Upper lobe of left lung (tissue), 6 donors: Measurements from ENCODE around the gene TMEM150B. TPM values are rescaled to one million over a fixed set of nuclear protein-coding genes. Genes with fewer than 3 reads are reported as not detected.
A peak's percentile ranks its signal among the peaks of the same experiment; 100 is the strongest.

Experiments used
- ATAC-seq, 2 donors: fragments of 200-7000 bp; cut with Tn5 transposase; one replicate each; pipeline ENCODE4 v1.9.1; 2022; ENCODE audit warnings: mild to moderate bottlenecking in 2 of 2, moderate library complexity in 2 of 2; ENCODE audit not compliant: low FRiP score in 2 of 2
- DNase-seq, 2 donors: peaks; one replicate each; pipeline ENCODE4 v3.0.0-alpha.2; 2019 to 2020
- H3K27ac ChIP-seq, 4 donors: fragments of 200-600 bp; sonication (generic); one replicate each; pipeline ENCODE4 v1.5.1; 2016 to 2019
- H3K27me3 ChIP-seq, 4 donors: fragments of 200-600 bp; sonication (generic); one replicate each; pipeline ENCODE4 v1.5.1; 2017 to 2019
- H3K36me3 ChIP-seq, 4 donors: fragments of 200-600 bp; sonication (generic); one replicate each; pipeline ENCODE4 v1.5.1; 2016 to 2019
- H3K4me1 ChIP-seq, 4 donors: fragments of 200-600 bp; sonication (generic); one replicate each; pipeline ENCODE4 v1.5.1; 2018 to 2019
- H3K4me3 ChIP-seq, 4 donors: fragments of 200-600 bp; sonication (generic); one replicate each; pipeline ENCODE4 v1.5.1; 2017 to 2019; ENCODE audit warnings: mild to moderate bottlenecking in 2 of 4, moderate library complexity in 1 of 4
- H3K9me3 ChIP-seq, 4 donors: fragments of 200-600 bp; sonication (generic); one replicate each; pipeline ENCODE4 v1.5.1; 2018 to 2019
- CTCF ChIP-seq, 6 experiments: fragments of 450-650 bp in 4 of 6; fragments of 200-600 bp in 2 of 6; sonication (generic) in 2 of 6; IDR thresholded peaks; one replicate each; pipeline ENCODE4 v1.5.1; 2016 to 2019; ENCODE audit warnings: antibody characterized with exemption in 6 of 6
- EP300 ChIP-seq, 4 donors: sonication (generic); formaldehyde crosslinking; IDR thresholded peaks; one replicate each; pipeline ENCODE4 v1.5.1; 2017; ENCODE audit warnings: antibody characterized with exemption in 4 of 4, control low read depth in 2 of 4
- POLR2A ChIP-seq, 4 donors: fragments of 450-650 bp; IDR thresholded peaks; one replicate each; pipeline ENCODE4 v1.5.1; 2016 to 2017; ENCODE audit warnings: antibody characterized with exemption in 4 of 4, mild to moderate bottlenecking in 2 of 4
- POLR2AphosphoS5 ChIP-seq, 2 donors: sonication (generic); formaldehyde crosslinking; IDR thresholded peaks; one replicate each; pipeline ENCODE4 v1.5.1; 2017; ENCODE audit warnings: antibody characterized with exemption in 2 of 2
- WGBS, 2 donors: methylation state at CpG; one replicate each; pipeline ENCODE4 v1.1.5; 2017 to 2018; 5-methylcytosine and 5-hydroxymethylcytosine counted together
- total RNA-seq, 6 donors: library from RNA; depleted of rRNA in 4 of 6; stranded (reverse); fragments of >200 nt in 4 of 6; gene quantifications; one replicate each; pipeline versions ENCODE4 v1.1.0 to v1.2.1, GENCODE V29; 2016 to 2021
- donor health status: DM: no; HTN: no; CAD: no; lungs with moderate emphysema.
- donor health status: DM: no; HTN: yes; CAD: no; lungs with severe emphysema.

Gene TMEM150B
- total RNA-seq, 6 donors from 2014 or later: 8.2 to 67.7 (median 29.7) TPM

DNA sequence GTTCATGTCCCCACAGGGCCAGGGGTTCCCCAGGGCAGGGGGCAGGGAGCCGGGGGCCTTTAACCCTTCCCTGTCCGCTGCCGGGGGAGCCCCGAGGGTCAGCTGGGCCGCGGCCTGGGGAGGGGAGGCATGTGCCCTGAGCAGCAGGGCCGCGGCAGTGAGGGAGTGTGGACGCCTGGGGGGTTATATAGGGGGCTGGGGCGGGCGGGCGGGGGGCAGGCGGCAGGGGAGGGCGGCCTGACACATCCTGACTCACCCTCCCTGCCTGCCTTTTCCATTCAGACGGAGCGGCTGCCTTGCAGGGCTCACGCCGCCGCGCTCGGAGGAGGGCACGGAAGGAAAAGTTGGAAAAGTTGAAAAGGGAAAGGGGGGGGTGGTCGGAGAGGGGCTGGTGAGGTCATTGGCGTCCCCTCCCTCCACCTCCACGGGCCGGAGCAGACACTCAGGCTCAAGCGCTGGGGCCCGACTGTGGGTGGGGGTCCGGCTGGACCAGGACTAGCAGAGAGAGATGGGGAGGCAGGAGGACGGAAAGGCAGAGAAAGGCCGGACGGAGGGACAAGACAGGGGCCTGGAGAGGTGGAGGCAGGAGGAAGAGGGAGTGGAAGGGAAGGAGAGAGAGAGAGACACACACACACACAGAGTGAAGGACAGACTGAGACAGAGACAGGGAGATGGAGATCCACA is 45.3 kb upstream of the TMEM150B start, which contains the start of gene IL11:
Gene IL11 (minus strand): TSS at position 159 of the 684 bp plus-strand sequence. CDS start 153 bp downstream, at position 6.
- no peaks in the 10 kb centered on the region for H3K36me3 ChIP-seq
- 6 to 19% methylated on average over 18 to 31 of the region's 32 CpGs for WGBS, 2 donors
- TF ChIP-seq POLR2AphosphoS5 (IDR thresholded peaks at IDR 0.05) (no peak), POLR2A (IDR thresholded peaks at IDR 0.05) (no peak), CTCF (IDR thresholded peaks at IDR 0.05) (no peak), EP300 (IDR thresholded peaks at IDR 0.05) (no peak)
- no peak within 1 kb of the TSS for H3K27ac ChIP-seq
- H3K4me1 ChIP-seq: peaks cover 11 to 29% (median 21%) of the 10 kb centered on the region in 4 donors
- DNase-seq (no peak), ATAC-seq (peak in 1 of 2 donors; percentile 9)
- H3K9me3 ChIP-seq: no peaks in the 10 kb centered on the region
- peaks cover 1 to 58% (median 34%) of the 10 kb centered on the region in 4 donors for H3K27me3 ChIP-seq
- peak within 1 kb of the TSS in 3 of 4 donors; percentile 17 to 38 (median 25) for H3K4me3 ChIP-seq

- 2 to 5% methylated on average over 19 to 23 of the region's 59 CpGs for WGBS, 2 donors
- peak overlapping the region in 3 of 4 donors; percentile 17 to 38 (median 25) for H3K4me3 ChIP-seq
These were observed 44.6 kb upstream of the TMEM150B start for GRCh38 chr19:55369653-55370304.

GRCh38 chr19:55368701-55369563 is 43.8 kb upstream of the TMEM150B start:
- DNase-seq (peak in 1 of 2 donors; percentile 89), ATAC-seq (peak in 1 of 2 donors; percentile 79)
- Histone ChIP-seq H3K27me3 (peaks cover 1 to 51% (median 29%) of the 10 kb centered on the region in 4 donors), H3K4me3 (peak overlapping the region in 3 of 4 donors; percentile 17 to 29 (median 22)), H3K36me3 (no peaks in the 10 kb centered on the region), H3K9me3 (no peaks in the 10 kb centered on the region), H3K4me1 (peaks cover 11 to 23% (median 14%) of the 10 kb centered on the region in 4 donors), H3K27ac (no peak overlapping the region)
- no peak for TF ChIP-seq EP300 (IDR thresholded peaks at IDR 0.05)
- no peak for TF ChIP-seq POLR2AphosphoS5 (IDR thresholded peaks at IDR 0.05)
- TF ChIP-seq POLR2A (IDR thresholded peaks at IDR 0.05): no peak
- WGBS, 2 donors: 16 to 21% methylated on average over 13 to 33 of the region's 54 CpGs

More at GRCh38 chr19:55369653-55370304, 44.6 kb upstream of the TMEM150B start:
- no peaks in the 10 kb centered on the region for H3K36me3 ChIP-seq
- no peaks in the 10 kb centered on the region for H3K9me3 ChIP-seq
- DNase-seq (peak in 1 of 2 donors; percentile 82), ATAC-seq (peak in 1 of 2 donors; percentile 55)
- no peak for TF ChIP-seq EP300 (IDR thresholded peaks at IDR 0.05)
- no peak for TF ChIP-seq POLR2A (IDR thresholded peaks at IDR 0.05)
- TF ChIP-seq CTCF (IDR thresholded peaks at IDR 0.05): no peak
- TF ChIP-seq POLR2AphosphoS5 (IDR thresholded peaks at IDR 0.05): no peak
- peaks cover 1 to 58% (median 33%) of the 10 kb centered on the region in 4 donors for H3K27me3 ChIP-seq
- peaks cover 11 to 29% (median 21%) of the 10 kb centered on the region in 4 donors for H3K4me1 ChIP-seq
- H3K27ac ChIP-seq: no peak overlapping the region

- H3K27me3 ChIP-seq: peaks cover 1 to 48% (median 28%) of the 10 kb centered on the region in 4 donors
- ATAC-seq: no peak
- H3K9me3 ChIP-seq: no peaks in the 10 kb centered on the region
These were observed 43.0 kb upstream of the TMEM150B start for GRCh38 chr19:55368106-55368505.

More at GRCh38 chr19:55368106-55368505, 43.0 kb upstream of the TMEM150B start:
- Histone ChIP-seq H3K4me3 (no peak overlapping the region), H3K36me3 (no peaks in the 10 kb centered on the region), H3K4me1 (peaks cover 11 to 20% (median 13%) of the 10 kb centered on the region in 4 donors), H3K27ac (no peak overlapping the region)
- 86% methylated on average over 7 to 10 of the region's 16 CpGs for WGBS, 2 donors
- no peak for TF ChIP-seq POLR2A (IDR thresholded peaks at IDR 0.05)
- TF ChIP-seq POLR2AphosphoS5 (IDR thresholded peaks at IDR 0.05): no peak
- no peak for TF ChIP-seq EP300 (IDR thresholded peaks at IDR 0.05)
- no peak for TF ChIP-seq CTCF (IDR thresholded peaks at IDR 0.05)
- DNase-seq: peak in 1 of 2 donors; percentile 65
